NCI-H69 (cell line): ENCODE measurements around the gene ARID5A.

Experiments used
- DNase-seq: peaks from one replicate; lab custom pipeline; 2025; lab: John Stamatoyannopoulos, UW

Gene ARID5A

DNA sequence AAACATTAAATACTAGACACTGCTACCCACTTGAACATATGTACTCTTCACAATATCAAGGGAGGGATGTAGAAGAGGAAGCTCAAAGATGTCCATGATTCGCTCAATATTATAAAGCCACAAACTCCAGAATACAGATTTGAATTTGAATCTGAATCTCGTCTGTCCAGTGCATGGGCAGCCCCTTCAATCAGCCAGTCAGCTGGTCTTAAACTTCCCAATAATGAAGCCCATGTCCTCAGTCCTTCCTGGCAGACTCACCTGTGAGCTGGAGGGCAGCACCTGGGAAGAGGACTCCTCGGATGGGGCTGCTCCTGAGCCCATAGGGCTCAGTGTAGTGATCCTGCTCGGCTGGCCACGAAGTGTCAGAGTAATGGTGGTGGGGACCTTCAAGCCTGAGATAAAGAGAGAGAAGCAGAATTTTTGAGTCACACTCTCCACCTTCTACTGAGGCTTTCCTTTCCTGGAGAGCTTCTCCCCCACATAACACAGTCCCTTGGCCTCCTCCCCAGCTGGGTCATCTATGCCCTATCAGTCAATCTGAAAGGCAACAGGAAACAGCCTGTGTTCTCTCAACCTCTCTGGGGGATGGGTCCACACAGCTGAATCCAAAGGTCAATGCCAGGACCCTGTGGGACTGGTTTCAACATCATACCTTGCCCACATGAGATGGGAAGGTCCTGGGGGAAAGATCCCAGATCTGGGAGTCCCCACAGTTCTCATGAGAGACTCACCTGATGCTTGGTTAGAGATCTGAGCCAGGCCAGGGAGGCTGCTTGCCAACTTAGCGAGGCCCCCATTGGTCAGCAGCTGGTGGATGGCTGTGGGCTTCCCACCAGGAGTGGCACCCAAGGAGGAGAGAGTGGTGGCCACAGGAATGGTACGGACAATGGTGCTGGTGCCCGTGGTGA, 65.1 kb downstream of the ARID5A start:
- no peak for DNase-seq
